GM12872 (cell line): ENCODE results near the gene ATP2A3.

Experiments used
- CTCF ChIP-seq: IDR thresholded peaks from 3 replicates; pipeline ENCODE4 v1.5.1; 2011; ENCODE audit warnings: low read depth, mild to moderate bottlenecking, low read length, moderate library complexity; ENCODE audit not compliant: insufficient read depth

Gene ATP2A3

GRCh38 chr17:3928406-3928805 is 35.8 kb downstream of the ATP2A3 start:
- no peak for TF ChIP-seq CTCF

- TF ChIP-seq CTCF = no peak
Observed at GRCh38 chr17:3927628-3928340, 36.5 kb downstream of the ATP2A3 start.

- no peak for TF ChIP-seq CTCF
Observed at GRCh38 chr17:3926860-3927627, 37.2 kb downstream of the ATP2A3 start.

GRCh38 chr17:3925684-3926485 is 38.4 kb downstream of the ATP2A3 start:
- TF ChIP-seq CTCF = no peak

- TF ChIP-seq CTCF = no peak
Observed at GRCh38 chr17:3924512-3925350, 39.5 kb downstream of the ATP2A3 start.

GRCh38 chr17:3923466-3924190 is 40.6 kb downstream of the ATP2A3 start:
- no peak for TF ChIP-seq CTCF
